ENCODE measurements around the gene SLC39A11.

Gene SLC39A11

GRCh38 chr17:72976971-72977770 is 115.3 kb downstream of the SLC39A11 start:
- DNase-seq (ENCODE audit: low read depth) = peak; percentile 86

GRCh38 chr17:72975509-72975908 is 117.0 kb downstream of the SLC39A11 start:
- DNase-seq (ENCODE audit: low read depth) = no peak

GRCh38 chr17:72974605-72975232 is 117.8 kb downstream of the SLC39A11 start:
- peak; percentile 47 for DNase-seq (ENCODE audit: low read depth)

GRCh38 chr17:72972263-72972951 is 120.1 kb downstream of the SLC39A11 start:
- DNase-seq (ENCODE audit: low read depth) = no peak

GRCh38 chr17:72971226-72971880 is 121.1 kb downstream of the SLC39A11 start:
- DNase-seq (ENCODE audit: low read depth) = no peak

GRCh38 chr17:72970797-72971196 is 121.7 kb downstream of the SLC39A11 start:
- DNase-seq (ENCODE audit: low read depth) = no peak

- no peak for DNase-seq (ENCODE audit: low read depth)
These were observed 122.2 kb downstream of the SLC39A11 start for GRCh38 chr17:72970246-72970645.

- no peak for DNase-seq (ENCODE audit: low read depth)
These were observed 123.1 kb downstream of the SLC39A11 start for GRCh38 chr17:72969293-72969906.

- no peak for DNase-seq (ENCODE audit: low read depth)
These were observed 123.7 kb downstream of the SLC39A11 start for GRCh38 chr17:72968798-72969197.

GRCh38 chr17:72967977-72968585 is 124.4 kb downstream of the SLC39A11 start:
- no peak for DNase-seq (ENCODE audit: low read depth)

GRCh38 chr17:72967277-72967970 is 125.1 kb downstream of the SLC39A11 start:
- DNase-seq (ENCODE audit: low read depth) = no peak

- DNase-seq (ENCODE audit: low read depth) = no peak
These were observed 130.4 kb downstream of the SLC39A11 start for GRCh38 chr17:72962106-72962505.

GRCh38 chr17:72955391-72956140 is 136.9 kb downstream of the SLC39A11 start:
- DNase-seq (ENCODE audit: low read depth) = no peak

- DNase-seq (ENCODE audit: low read depth) = no peak
These were observed 137.9 kb downstream of the SLC39A11 start for GRCh38 chr17:72954579-72954978.

GRCh38 chr17:72953621-72954020 is 138.9 kb downstream of the SLC39A11 start:
- no peak for DNase-seq (ENCODE audit: low read depth)

- DNase-seq (ENCODE audit: low read depth) = peak; percentile 44
These were observed 139.7 kb downstream of the SLC39A11 start for GRCh38 chr17:72952641-72953315.

GRCh38 chr17:72952220-72952619 is 140.3 kb downstream of the SLC39A11 start:
- DNase-seq (ENCODE audit: low read depth) = no peak

GRCh38 chr17:72950242-72950931 is 142.1 kb downstream of the SLC39A11 start:
- DNase-seq (ENCODE audit: low read depth) = no peak

- DNase-seq (ENCODE audit: low read depth) = no peak
These were observed 144.4 kb downstream of the SLC39A11 start for GRCh38 chr17:72948115-72948514.

Data from amniotic epithelial cell (primary cell).